ENCODE results near the gene POLRMT.
A peak's percentile ranks its signal among the peaks of the same experiment; 100 is the strongest.
"Not testable (repeated sequence)": the region's sequence is repeated elsewhere in the genome, so short reads cannot be mapped to it uniquely, and the experiment has no call there.

The POLRMT gene

GRCh38 chr19:632579-633067 is 714 bp downstream of the POLRMT start:
- FAIRE-seq, result no peak
- DNase-seq (ENCODE audit: insufficient read length, low spot score), result peak; percentile 51

DNA sequence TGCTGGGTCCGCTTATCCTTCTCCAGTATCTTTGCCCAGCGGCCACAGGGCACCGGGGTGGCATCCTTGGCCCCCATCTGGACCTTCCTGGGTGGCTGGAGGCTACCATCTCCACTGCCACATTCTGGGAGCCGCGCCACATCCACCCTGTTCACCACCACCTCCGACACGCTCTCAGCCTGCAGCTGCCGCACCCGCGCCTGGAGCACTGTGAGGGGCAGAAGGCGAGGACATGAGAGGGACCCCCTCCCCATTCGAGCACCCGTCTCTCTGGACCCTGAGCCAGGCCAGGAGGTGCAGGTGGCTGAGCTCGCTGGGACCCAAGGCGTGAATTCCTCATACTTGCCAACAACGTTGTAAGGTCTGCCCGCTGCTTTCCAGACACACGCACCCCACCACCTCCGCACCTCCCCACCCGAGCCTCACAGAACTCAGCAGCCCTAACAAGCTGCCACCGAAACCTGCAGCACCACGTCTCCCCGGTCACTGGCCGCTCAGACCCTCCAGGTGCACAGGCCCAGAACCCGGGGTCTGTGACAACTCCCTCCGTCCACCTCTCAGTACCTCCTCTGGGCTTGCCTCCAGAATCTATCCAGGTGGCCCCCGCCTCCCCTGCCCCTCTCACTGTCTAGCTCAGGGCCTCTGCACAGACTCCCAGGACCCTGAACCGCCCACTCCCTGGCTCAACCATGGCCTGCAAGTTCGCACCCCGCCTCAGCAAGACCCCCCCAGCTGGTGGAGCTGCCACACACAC is 3.2 kb downstream of the POLRMT start:
- FAIRE-seq (no peak), DNase-seq (ENCODE audit: insufficient read length, low spot score) (no peak)

GRCh38 chr19:629515-629914 is 3.8 kb downstream of the POLRMT start:
- peak; percentile 63 for FAIRE-seq
- not testable (repeated sequence) for DNase-seq (ENCODE audit: insufficient read length, low spot score)

GRCh38 chr19:628168-628567 is 5.2 kb downstream of the POLRMT start:
- no peak for FAIRE-seq
- no peak for DNase-seq (ENCODE audit: insufficient read length, low spot score)

- not testable (repeated sequence) for DNase-seq (ENCODE audit: insufficient read length, low spot score); FAIRE-seq
These were observed 6.8 kb downstream of the POLRMT start for GRCh38 chr19:626566-626965.

GRCh38 chr19:625257-625656 is 8.1 kb downstream of the POLRMT start:
- no peak for FAIRE-seq
- DNase-seq (ENCODE audit: insufficient read length, low spot score), result no peak

- FAIRE-seq (no peak), DNase-seq (ENCODE audit: insufficient read length, low spot score) (no peak)
These were observed 8.8 kb downstream of the POLRMT start for GRCh38 chr19:624433-625109.

DNA sequence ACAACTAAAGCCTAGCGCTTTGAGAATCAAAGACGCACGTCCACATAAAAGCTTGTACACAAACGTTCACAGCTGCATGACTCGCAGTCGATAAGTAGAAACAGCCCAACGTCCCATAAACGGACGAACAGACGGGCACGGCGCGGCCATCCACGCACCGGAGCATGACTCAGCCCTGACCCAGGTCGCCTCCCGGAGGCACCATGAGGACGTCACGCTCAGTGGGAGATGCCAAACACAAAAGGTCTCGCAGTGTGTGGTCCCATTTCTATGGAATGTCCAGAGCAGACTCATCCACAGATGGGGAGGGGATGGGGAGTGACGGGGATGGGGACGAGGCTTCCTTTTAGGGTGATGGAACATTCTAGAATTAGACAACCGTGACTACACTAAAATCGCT is 9.4 kb downstream of the POLRMT start:
- no peak for FAIRE-seq

DNA sequence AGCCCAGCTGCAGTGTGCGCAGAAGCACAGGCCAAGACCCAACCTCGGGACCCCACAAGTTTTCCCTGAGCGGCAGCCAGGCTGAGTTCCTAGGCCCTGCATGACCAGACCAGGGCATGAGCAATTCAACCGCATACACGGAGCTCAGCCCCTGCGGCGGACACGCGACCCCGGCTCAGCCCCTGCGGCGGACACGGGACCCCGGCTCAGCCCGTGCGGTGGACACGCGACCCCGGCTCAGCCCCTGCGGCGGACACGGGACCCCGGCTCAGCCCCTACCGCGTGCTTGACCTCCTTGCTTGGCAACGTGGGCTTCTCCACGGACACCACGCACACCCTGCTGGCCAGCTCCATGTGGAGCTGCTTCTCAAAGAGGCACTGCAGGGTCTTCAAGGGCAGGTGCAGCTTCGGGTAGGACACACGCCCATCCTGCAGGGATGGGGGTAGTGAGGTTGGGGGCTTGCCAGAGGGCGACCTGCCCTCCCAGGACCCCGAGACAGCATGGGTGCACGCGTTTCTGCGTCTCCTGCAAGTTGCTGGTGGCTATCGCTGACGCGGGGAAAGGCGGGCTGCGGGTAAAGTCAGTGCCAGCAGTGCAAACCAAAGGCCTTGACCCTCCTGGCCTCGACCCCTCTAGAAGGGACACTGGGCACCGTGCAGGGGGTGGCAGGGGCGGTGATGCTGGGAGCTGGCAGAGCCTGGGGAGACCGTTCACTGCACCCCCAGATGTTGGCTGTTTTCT is 10.0 kb downstream of the POLRMT start:
- DNase-seq (ENCODE audit: insufficient read length, low spot score), result no peak
- no peak for FAIRE-seq

More for the DNA sequence above, 9.4 kb downstream of the POLRMT start:
- no peak for DNase-seq (ENCODE audit: insufficient read length, low spot score)

GRCh38 chr19:622666-623065 is 10.7 kb downstream of the POLRMT start:
- no peak for FAIRE-seq
- DNase-seq (ENCODE audit: insufficient read length, low spot score), result no peak

DNA sequence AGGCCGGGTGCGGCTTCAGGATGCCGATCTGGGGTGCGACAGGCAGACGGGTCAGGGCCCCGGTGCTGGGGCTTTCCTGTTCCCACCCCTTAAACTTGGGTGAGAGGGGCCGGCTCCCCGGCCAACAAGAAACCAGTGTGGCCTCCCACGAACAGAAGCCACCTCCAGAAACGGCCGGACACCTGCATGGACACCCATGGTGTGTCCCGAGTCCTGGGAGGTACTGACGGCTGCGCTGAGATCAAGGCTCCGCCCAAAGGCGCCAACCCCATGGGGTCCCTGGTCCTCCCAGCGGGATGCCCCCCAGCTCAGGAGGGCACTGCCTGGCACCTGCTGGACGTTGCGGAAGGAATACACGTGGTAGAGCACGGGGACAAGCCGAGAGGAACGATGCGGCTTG is 11.5 kb downstream of the POLRMT start:
- FAIRE-seq (no peak), DNase-seq (ENCODE audit: insufficient read length, low spot score) (no peak)

DNA sequence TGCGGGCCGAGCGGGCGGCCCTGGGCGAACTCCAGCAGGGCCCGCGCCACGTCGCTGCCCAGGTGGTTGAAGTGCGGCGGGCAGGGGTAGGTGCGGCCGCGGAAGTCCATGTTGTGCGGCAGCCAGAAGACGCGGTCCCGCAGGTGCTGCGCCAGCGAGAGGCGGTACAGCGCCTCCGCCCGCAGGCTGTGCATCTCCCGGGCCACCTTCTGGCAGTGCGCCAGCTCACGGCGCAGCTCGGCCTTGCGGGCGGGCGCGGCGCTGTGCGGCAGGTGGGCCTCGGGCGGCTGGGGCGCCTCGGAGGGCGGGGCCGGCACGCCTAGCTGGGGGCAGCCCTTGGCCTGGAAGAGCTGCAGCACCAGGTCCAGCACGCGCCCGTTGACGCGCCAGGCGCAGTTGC is 12.1 kb downstream of the POLRMT start:
- FAIRE-seq; DNase-seq (ENCODE audit: insufficient read length, low spot score): not testable (repeated sequence)

- FAIRE-seq (no peak), DNase-seq (ENCODE audit: insufficient read length, low spot score) (no peak)
These were observed 13.0 kb downstream of the POLRMT start for GRCh38 chr19:620166-620862.

DNA sequence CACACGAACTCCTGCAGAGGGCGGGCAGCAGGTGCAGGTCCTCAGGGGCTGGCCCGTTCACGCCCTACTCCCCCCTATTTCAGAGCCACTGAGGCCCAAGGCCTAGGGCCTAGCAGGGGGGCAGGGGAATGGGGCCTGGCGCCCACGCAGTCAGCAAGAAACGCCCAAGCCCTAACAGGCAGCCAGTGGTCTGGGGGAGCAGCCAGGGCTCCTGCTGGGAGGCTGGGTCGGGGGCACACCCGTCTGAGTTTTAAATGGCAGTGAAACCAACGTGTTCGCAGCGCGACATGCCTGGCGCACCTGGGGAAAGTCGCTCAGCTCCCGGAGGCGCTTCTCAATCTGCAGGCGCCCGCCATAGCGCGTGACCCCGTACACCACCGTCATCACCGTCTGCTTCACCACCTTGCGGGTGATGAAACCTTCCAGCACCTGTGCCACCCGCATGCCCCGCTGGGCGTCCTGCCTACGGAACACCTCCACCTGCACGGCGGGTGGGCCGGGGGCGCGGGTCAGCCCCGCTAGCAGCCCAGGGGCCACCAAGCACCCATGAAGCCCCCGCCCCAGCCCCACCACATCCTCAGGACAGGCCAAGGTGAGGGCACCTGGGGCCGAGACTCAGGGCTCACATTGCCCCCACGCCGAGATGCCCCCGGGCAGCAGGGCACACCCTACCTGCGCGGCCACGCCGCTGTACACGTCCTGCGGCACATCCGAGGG is 13.9 kb downstream of the POLRMT start:
- FAIRE-seq, result no peak
- DNase-seq (ENCODE audit: insufficient read length, low spot score), result no peak

- no peak for FAIRE-seq
- DNase-seq (ENCODE audit: insufficient read length, low spot score), result no peak
These were observed 14.6 kb downstream of the POLRMT start for GRCh38 chr19:618674-619285.

DNA sequence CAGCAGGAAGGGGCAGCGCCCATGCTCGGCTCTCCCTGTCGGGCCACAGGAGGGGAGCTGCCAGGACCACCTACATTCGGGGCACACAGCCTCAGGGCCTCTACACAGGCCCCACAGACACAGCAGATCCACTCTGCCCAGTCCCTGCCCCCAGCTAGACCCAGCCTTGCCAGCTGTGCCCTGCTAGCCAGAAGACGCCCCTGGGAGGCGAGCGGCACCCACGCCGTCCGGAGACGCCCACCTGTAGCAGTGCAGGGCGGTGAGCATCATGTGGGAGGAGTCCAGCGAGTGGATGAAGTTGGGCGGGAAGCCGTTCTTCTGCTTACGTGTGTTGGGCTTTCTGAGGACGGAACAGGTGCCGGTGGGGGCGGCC is 15.1 kb downstream of the POLRMT start:
- no peak for FAIRE-seq

DNA sequence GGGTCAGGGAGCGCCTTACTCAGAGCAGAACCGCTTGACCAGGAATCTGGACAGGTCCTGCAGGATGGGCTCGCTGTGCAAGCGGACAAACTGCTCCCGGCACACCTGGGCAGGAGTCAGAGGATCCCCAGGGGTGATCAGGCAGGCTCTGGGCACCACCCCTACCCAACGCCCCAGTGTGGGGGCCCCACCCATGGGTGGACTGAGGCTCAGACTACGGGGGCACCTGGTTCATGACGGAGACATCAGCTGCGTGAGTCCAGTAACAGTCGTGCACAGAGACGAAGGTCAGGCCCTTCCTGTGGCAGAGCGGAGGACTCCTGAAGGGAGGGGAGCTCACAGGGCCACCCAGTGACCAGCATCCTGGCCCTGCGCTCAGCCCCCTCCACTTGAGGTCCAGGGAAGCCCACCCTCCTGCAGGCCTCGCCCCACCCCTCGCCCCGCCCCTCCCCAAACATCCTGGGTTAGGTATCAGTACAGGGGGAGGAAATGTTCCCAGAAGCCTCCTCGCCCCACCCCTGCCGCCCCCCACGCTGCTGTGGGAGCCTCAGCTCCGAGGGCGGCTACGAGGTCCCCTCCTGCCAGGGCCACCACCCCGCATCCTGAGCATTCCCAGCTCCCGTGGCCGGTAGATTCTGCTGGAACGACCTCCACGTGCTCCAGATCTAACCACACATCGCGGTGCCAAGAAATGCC is 15.6 kb downstream of the POLRMT start:
- FAIRE-seq (no peak), DNase-seq (ENCODE audit: insufficient read length, low spot score) (no peak)

More for the DNA sequence above, 15.1 kb downstream of the POLRMT start:
- DNase-seq (ENCODE audit: insufficient read length, low spot score), result no peak

- no peak for FAIRE-seq
- no peak for DNase-seq (ENCODE audit: insufficient read length, low spot score)
These were observed 16.4 kb downstream of the POLRMT start for GRCh38 chr19:616747-617526.

Measured in HTR-8/SVneo (cell line).